HG02970 (cell line): Measurements from ENCODE around the gene PPP1R14C.

Experiments
- ATAC-seq: cut with Tn5 transposase; IDR thresholded peaks from one replicate; pipeline ENCODE4 v1.9.1; 2021; ENCODE audit warnings: mild to moderate bottlenecking, moderate library complexity, moderate number of reproducible peaks; ENCODE audit not compliant: unreplicated experiment, low FRiP score

PPP1R14C gene

DNA sequence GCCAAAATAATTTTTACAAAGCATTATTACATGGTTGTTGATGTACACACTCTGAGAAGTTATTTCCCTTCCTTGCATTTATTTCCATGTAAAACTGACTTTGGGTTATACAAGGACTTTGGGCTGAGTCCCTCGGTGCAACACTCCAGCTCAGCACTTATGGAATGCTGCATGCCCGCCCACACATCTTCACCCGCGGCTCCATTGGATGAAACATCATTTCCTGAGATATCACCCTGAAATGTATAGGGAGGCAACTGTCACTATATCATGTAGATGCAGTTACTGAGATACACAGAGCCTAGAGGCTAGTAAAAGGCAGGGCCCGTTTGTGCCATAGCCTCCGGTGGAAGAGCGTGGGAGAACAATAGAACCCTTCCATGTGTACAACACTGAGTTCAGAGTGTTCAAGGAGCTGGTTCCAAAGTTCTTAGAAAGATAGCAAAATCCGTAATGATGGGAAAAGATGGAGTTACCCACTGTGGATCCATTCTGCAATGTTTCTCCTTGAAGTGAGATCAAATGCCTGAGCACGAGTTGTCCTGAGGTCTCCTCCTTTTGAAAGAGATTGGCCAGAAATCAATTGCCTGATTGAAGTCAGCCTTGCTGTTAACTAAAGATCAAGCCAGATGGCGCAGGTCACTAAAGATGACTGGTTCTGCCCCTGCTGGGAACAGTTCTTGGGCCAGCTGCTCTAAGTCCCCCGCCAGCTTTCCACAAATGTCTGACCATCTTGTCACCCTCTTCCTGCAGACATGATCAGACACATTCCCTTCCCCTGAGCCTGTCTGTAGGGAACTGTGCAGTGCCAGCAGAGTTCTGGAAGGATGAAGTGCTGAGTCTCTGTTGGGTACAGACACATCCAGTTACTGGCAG is 125.1 kb downstream of the PPP1R14C start:
- no peak for ATAC-seq

DNA sequence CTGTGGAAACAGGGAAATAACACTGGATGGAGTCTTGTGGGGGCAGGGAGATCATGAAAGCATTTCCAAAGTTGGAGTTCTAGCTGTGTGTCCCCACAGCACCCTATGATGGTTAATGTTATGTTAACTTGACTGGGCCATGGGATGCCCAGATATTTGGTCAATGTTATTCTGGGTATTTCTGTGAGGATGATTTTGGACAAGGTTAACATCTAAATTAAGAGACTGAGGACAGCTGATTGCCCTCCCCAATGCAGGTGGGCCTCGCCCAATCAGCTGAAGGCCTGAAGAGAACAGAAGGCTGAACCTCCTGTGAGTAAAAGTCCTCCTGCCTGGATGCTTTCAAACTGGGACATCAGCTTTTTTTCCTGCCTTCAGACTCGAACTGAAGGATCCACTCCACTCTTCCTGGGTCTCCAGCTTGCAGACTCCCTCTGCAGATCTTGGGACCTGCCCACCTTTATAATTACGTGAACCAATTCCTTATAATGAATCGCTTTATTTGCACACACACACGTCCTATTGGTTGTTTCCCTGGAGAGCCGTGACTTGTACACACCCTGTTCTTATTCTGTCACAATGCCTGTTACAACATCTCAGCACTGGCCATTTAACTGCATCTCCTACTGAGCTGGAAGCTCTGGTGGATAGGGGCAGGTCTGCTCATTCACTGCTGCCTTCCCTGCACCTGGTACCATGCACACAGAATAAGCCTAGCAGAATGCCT is 126.4 kb downstream of the PPP1R14C start:
- no peak for ATAC-seq

DNA sequence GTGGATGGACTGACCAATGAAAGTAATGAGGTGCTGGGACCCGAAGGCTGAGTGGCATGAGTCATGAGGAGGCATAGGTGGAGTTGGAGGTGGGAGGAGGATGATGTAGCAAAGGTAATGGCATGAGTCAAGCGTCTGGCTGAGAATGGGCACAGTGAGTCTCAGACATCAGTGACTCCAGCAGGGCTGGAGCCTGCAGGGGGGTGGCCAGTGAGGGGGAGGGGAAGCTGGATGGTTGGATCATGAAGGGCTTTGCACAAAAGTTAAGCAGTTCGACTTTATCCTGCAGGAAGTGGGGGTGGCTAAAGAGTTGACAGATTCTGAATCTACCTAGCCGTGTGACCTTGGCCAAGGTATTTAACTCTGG is 127.0 kb downstream of the PPP1R14C start:
- ATAC-seq: no peak

DNA sequence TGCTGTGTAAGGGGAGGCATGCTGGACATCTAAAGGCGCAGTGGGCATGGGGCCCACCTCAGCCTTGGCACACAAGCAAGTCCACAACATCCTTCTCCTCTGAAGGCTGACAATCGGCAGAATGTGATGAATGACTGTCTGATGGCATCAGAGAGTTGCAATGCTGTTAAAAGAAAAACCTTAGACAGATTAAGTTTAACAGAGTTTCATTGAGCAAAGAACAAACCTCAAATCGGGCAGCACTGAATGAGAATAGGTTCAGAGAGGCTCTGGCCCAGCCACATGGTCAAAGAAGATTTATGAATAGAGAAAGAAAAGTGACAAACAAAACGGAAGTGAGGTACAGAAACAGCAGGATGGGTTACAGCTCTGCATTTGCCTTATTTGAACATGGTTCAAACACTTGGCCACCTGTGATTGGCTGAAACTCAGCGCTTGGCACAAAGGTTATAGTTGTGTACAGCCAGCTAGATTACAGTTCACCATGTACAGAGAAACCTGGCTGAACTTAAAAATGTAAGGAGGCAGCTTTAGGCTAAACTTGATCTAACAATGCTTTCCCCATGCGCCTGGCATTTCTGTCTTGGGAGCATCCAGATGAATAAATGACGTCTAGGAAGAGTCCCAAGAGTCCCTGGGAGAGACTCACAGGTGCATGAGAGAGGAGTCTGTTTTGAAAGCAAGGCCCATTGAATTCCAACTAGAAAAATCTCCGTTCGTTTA is 127.6 kb downstream of the PPP1R14C start:
- no peak for ATAC-seq

DNA sequence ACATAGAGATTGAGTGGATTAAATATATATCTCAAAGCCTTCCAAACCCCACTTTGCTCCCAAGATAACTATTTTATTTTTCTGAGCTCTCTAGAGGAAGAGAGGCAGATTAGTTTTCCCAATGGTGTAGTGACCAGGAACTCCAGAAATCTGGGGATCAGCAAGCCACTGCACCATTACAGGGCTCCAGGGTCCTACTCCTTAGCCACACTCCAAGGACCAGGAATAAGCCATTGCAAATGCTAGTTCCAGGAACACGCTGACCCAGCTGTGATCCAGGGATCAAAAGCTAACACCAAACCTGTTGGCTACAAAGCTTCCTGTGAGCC is 128.3 kb downstream of the PPP1R14C start:
- ATAC-seq: no peak

DNA sequence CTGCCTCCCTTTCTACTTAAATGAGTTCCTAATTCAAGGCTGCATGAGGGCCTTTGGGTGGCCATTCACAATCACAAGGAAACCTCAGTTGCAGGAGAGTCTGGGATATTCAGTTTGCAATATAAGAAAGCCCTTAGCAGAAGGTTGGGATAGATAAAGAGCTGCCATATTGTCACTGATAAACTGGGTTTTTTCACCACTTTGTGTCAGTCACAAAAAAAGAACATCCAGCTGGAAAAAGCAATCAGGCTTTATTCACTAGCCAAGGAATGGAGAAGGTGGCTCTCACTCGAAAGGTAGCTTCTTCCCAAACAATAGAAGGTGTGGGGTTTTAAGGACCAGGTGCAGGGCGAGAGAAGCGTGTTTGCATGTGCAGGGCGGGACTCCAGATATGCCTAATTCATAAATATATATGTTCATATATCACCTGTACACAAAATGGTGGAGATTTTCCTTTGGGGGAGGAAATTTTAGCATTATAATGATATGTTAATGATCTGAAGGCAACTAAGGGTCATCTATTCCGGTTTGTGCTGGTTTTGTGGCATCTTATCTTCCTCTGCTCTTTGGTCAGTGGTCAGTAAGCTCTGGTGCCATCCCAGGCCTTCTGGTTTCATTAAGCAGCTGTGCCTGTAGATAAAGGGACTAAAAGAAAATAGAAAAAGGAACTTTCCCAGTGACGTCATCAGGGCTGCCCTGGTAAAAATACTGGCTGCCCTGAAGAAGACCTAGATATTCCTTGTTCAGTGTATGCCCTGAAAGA is 128.8 kb downstream of the PPP1R14C start:
- no peak for ATAC-seq

DNA sequence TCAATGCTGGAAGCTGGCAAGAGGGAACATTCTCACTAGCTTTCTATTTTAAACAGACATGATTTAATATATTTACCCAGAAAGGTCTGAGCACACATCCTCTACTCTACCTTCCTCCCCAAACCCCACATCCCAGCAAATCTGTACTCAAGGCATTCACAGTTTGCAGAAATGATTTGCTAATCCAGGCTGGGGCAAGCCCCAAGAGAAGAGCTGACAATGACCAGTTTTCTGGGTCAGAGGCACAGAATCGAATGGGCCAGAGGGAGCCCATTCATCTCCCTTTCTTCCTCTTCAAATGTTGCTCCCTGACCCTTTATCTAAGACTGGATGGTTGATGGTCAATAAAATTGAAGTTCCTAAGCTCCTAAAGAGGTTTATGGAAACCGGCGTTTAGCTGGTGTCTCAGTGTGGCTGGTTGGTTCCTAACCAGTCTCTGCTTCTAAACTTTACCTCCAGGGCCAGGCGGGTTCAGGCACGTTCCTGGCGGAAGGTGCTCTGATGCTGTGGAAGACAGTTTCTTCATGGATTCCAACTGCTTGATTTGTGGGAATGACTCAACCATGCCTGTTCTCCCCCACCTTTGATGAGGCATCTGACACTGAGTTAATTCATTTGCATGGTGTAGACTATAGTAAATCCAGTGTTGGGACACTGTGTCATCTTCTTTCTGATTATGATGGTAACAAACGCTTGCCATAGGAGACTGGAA is 129.6 kb downstream of the PPP1R14C start:
- no peak for ATAC-seq

DNA sequence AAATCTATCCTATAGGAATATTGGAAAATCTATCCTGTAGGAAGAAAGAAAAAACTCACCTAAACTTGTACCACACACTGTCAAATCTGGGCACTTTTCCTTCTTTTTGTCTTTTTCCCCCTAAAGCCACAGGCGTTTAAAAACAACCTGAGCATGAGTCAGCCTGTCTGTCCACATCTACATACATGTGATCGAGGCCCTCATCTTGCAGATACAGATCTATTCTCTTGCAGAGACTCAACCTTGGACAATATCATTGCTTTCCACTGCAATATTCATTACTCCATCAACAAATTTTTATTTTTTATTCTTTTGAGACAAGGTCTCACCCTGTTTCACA is 130.1 kb downstream of the PPP1R14C start:
- ATAC-seq: no peak

DNA sequence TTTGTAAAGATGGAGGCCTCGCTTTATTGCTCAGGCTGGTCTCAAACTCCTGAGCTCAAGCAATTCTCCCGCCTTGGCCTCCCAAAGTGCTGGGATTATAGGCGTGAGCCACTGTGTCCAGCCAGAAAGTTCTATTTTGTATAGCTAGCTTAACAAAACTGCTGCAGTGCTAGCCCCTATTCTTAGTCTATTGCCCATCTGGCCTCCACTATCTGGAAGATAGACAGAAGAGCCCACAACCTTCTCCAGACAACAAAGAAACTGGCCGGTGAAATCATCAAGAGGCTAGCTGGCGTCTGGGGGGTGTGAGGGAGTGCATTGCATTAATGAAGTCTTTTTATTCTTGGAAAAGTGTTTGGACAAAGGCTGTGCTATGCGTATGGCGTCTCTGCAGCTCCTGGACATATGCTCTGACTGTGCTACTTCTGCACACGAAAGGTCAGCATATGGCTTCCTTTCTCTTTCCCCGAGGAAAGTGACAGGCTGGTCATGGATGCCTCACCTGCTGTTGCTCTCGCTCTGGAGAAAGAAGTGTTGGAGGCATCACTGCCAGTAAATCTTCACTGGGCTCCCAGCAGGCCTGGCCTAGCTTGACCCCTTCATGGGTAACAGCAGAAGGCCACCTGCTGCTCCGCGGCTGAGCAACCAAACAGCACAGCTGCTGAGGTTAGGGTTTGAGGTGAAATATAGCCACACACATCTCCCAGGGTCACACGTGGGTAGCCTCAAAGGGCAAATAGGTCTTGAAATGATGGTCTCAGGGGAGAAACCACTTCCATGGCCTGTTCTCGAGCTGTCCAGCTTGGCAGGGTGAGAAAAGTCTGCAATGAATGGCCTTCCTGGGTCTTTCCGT is 130.8 kb downstream of the PPP1R14C start:
- ATAC-seq: no peak

DNA sequence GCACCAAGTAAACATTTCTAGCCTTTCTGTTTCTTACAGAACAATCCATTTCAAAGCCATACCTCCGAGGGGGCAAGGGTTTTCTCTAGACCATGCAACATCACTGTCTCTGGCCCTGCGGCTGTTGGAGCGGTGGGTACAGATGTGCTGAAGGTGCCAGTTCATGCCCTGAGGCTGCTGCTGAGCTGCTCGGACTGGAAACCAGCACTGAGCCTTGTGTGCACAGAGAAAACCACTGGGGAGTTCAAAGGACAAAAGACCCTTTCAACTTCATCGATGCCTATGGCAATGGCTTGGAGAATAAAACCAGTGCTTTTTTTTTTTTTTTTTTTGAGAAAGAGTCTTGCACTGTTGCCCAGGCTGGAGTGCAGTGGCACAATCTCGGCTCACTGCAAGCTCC is 132.6 kb downstream of the PPP1R14C start:
- no peak for ATAC-seq

DNA sequence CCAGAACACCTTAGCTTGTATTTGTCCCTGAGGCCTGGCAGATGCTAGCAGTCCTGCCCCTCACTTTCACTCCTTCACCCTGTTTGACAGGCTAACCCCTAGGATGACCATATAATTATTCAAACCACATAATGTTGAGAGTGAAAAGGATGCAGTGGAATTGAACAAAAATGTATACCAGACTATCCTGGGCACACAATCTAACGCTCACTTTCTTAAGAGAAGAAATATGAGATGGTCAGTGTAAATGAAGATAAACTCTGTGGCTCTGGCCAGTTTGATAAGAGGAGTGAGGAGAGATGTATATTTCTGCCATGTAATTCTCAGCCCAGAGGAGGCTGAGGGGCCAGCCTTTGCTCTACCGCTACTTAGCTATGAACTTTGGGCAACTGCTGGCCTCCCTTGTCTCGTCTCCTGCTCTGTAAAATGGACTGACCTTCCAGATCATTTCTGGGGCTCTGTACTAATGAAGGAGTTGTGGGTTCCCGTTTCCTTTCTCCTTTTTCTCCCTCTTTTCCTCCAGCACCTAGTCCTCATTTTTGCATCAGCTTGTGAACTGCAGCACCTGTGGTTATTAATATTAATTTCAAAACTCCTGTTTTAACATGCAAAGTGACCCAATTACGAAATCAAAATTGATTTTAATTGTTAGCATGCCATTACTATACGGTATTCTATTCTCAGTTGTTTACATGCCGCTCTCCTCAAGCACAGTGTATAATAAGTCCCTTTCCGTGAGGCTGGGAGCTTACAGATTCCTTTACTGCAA is 133.5 kb downstream of the PPP1R14C start:
- no peak for ATAC-seq

DNA sequence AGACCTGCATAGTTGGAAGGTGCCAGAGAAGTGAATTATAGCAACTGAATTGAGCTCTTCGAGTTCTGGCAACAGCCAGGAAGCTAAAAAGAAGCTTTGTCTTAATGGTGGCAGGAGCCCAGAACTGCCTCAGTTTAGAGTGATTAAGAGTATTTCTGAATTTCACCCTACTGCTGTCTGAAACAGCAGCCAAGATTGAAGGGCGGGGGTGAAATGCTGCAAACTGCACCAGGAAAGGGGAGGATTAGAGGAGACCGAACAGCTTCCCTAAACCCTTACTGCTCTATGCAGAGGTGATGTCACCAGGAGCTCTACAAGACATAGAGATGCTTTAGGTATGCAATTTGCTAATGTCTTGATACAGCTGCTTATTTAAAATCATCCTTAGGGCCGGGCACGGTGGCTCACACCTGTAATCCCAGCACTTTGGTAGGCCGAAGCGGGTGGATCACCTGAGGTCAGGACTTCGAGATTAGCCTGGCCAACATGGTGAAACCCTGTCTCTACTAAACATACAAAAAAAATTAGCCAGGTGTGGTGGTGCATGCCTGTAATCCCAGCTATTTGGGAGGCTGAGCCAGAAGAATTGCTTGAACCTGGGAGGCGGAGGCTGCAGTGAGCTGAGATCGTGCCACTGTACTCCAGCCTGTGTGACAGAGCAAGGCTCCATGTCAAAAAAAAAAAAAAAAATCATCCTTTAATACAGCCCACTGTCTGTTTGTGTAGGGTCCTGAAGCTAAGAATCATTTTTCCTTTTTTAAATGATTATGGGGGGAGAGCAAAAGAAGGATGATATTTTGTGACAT is 134.3 kb downstream of the PPP1R14C start:
- ATAC-seq: no peak

DNA sequence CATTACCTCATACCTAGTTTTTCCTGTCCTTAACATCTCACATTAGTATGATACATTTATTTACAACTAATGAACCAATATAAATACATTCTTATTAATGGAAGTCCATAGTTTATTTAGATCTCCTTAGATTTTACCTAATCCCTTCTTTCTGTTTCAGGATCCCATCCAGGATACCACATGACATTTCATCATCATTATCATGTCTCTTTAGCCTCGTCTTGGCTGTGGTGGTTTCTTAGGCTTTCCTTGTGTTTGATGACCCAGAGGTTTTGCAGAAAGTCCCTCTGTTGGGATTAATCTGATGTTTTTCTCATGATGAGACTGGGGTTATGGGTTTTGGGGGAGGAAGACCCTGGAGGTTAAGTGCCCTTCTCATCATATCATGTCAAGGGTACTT is 136.7 kb downstream of the PPP1R14C start:
- ATAC-seq: no peak

DNA sequence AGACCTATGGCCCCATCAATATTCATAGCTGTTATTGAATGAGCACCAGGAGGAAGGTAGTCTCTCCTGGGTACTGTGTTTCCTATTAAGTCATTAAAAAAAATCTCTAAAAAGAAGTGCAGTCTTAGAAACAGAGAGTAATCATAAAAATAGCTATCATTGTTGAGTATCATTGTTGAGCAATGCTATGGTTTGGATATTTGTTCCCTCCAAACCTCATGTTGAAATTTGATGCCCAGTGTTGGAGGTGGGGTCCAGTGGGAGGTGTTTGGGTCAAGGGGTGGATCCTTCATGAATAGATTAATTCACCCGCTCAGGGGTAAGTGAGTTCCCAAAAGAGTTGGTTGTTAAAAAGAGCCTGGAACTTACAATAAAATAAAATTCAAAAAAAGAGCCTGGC is 137.9 kb downstream of the PPP1R14C start:
- ATAC-seq: no peak

DNA sequence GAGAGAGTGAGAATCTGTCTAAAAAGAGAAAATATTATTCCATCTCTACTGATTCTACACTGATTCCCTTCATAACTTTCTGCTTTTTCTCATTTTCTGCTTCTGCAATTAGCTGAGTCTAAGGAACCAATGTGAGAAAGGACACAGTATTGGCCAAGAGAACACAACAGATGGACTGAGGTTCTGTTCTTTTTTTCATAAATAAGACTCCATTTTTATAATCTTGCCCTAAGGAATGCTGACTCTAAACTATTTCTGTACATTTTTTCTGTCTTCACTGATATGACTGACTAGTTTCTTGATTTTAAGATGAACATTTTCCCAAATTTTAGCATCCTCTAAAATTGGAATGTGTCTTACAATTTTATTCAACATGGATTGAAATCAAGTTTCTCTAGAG is 138.9 kb downstream of the PPP1R14C start:
- no peak for ATAC-seq

DNA sequence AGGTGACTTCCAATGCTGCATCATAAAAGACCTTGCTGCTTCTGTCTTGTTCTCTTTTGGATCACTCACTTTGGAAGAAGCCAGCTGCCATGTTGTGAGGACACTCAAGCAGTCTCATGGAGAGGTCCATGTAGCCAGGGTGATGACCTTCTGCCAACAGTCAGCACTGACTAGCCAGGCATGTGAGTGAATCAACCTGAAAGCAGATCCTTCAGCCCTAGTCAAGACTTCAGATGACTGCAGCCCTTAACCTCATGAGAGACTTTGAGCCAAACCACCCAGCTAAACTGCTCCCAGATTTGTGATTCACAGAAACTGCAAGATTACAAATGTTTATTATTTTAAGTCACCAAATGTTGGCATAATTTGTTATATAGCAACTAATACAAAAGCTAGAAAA is 140.0 kb downstream of the PPP1R14C start:
- ATAC-seq: no peak

DNA sequence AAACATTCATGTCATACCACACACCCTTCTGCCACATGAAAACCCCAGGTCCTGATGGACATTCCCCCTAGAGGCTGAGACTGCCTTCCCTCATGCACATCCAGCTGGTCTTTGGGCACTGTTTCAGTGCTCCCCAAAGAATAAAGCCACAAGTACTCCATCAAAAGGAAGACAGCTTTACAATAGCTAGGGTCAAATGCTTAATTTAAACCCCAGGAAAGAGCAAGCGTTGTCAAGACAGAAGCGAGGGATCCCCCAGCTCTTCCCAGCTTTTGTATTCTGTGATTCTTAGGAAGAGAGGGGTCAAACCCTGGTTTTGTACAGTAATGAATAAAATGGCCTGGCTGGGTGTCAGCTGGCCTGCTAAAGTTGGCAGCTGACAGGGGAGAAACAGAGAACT is 143.6 kb downstream of the PPP1R14C start:
- no peak for ATAC-seq

DNA sequence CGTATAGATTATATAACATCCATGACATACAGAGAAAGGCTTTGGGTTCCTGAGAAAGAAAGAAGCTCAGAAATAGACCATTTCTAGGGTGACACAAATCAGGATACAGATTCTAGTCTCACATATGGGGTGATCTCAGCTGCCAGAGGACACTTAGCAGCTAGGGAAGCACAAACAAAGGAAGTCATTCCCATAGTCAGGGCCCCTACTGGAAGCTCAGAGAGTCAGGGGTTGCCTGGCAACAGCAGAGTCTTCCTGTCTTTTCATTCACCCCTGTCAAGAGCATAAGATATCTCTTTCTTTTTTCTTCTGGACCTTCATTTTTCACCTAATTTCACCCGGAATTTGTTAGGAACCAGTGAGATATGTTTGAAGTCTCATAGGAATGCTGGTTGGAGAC is 144.1 kb downstream of the PPP1R14C start:
- no peak for ATAC-seq
